DMS 273 treated with DMSO at 0.1 percent for 48 hours (cell line): ENCODE measurements around the gene KLHDC4.
"Not testable (repeated sequence)": the region's sequence is repeated elsewhere in the genome, so short reads cannot be mapped to it uniquely, and the experiment has no call there.

ENCODE experiments used
- DNase-seq: peaks from one replicate; lab custom pipeline; 2025; lab: John Stamatoyannopoulos, UW

Gene KLHDC4

DNA sequence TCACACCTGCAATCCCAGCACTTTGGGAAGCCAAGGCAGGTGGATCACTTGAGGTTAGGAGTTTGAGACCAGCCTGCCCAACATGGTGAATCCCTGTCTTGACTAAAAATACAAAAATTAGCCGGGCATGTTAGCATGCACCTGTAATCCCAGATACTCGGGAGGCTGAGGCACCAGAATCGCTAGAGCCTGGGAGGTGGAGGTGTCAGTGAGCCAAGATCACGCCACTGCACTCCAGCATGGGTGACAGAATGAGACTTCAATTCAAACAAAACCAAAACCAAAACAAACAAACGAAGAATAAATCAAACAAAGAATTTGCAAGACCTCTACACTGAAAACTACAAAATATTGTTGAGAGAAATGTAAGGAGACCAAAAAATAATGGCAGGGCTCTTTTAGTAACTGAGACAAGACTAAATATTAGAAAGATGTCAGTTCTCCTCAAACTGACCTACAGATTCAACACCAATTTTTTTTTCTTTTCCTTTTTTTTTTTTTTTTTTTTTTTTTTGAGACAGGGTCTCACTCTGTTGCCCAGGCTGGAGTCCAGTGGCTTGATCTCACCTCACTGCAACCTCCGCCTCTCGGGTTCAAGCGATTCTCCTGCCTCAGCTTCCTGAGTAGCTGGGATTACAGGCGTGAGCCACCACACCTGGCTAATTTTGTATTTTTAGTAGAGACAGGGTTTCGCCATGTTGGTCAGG is 23.1 kb upstream of the KLHDC4 start:
- not testable (repeated sequence) for DNase-seq

DNA sequence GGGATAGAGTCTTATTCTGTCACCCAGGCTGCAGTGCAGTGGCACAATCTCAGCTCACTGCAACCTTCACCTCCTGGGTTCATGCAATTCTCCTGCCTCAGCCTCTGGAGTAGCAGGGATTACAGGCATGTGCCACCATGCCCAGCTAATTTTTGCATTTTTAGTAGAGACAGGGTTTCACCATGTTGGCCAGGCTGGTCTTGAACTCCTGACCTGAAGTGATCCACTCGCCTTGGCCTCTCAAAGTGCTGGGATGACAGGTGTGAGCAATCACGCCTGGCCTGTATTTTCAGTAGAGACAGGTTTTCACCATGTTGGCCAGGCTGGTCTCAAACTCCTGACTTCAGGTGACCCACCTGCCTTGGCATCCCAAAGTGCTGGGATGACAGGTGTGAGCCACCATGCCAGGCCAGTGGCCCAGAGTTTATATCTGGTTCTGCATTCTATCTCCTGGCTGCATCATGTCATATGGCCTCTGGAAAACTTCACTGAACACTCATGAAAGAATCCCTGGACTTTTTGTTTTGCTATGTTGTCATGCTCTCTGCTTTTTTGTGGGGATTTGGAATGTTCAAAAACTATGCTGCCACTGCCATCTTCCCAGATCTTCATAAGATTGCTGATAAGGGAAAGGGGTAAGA is 21.8 kb upstream of the KLHDC4 start:
- DNase-seq, result not testable (repeated sequence)

DNA sequence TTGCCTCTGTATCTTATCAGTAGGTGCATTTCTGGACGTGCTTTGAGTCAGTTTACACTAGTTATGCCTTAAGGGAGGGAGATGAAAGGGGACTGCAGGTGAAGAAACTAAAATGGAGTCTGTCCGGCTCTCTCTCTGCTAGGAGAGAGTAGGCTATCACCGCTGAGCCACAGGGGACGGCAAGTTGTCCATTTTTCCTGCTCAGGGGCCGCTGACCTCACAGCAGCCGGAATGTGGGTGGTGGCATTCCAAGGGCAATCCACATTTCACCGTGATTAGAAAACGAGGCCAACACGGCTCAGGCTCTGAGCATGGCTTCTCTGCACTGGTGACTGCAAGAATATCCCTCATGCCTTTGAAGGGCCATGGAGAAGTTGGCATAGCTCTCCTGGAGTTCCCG is 19.0 kb upstream of the KLHDC4 start:
- DNase-seq, result no peak

DNA sequence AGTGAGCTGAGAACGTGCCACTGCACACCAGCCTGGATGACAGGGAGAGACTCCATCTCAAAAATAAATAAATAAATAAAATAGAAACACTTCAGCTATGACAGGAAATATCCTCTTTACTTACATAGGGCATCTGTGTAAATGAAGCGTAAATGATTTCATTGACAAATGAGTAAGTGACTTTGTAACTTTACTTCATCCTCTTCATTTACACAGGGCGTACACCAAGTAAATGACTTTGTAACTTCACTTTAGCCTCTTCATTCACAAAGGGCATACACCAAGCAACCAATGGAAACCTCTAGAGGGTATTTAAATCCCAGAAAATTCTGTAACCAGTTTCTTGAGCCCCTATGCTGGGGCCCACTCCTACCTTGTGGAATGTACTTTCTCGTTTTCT is 16.2 kb upstream of the KLHDC4 start:
- DNase-seq, result no peak

DNA sequence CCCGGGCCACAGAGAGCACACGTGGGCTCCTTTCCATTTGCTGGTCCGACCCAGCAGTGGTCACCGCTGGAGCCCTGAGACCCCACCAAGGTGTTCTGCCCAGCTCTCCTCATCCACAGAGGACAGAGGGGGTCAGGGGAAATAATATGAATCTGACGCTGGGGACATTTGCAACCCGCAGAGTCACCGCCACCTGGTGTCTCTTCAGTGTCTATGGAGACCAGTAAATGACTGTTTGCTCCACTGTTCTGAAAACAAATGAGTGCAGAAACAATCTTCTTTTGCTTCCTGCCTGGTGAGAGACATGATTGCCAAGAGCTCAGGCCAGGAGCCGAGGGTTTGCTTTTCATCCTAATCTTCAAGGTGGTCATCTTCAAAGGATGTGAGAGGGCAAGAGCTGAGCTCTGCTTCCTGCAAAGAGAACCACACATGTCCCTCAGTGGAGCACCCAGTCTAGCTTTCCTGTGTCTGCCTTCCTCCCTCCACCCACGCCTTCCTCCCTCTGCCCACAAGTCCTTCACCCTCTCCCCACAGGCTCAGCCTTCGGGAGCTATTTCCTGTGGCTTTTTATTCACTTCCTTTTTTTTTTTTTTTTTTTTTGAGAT is 14.7 kb upstream of the KLHDC4 start:
- DNase-seq, result no peak

DNA sequence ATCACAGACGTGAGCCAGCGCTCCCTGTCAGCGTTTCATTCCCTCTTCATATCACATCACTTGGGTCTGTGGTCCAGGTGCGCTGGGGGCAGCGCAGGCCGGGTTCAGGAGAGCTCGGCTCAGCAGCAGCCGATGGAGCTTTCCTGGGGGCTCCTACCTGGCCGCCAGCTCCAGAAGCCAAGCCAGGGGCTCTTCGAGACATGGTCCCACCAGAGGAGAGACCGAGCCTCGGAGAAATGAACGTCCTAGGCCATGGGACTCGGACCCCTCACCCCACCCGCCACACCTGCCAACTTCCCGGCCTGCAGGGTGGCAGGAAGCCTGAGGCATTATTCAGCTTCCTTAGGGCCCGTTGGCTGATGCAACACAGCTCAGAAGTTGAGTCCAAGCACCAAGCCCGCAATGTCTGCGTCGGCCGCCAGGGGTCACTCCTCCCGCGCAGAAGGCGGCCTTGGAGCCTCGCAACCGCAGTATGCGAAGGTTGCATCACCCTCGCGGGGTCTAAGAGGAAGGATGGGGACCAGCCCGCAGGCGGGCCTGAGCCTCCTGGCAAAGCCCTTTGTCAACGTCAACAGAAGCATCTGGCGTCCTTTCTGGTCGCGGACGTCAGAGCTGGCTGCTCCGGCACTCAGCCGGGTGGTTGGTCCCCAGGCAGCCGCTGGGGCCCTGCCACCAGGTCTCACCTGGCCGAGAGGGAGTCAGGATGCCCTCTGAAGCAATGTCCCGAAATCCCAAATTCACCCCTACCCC is 13.2 kb upstream of the KLHDC4 start:
- DNase-seq, result peak; percentile 76

DNA sequence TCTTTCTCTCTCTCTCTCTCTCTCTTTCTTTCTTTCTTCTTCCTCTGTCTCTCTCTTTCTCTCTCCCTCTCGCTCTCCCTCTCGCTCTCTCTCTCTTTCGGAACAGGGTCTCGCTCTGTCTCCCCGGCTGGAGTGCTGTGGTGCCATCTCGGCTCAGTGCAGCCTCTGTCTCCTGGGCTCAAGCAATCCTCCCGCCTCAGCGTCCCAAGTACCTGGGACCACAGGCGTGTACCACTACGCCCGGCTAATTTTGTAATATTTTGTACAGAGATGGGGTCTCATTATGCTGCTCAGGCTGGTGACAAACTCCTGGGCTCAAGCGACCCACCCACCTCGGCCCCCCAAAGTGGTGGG is 12.7 kb upstream of the KLHDC4 start:
- DNase-seq, result no peak

DNA sequence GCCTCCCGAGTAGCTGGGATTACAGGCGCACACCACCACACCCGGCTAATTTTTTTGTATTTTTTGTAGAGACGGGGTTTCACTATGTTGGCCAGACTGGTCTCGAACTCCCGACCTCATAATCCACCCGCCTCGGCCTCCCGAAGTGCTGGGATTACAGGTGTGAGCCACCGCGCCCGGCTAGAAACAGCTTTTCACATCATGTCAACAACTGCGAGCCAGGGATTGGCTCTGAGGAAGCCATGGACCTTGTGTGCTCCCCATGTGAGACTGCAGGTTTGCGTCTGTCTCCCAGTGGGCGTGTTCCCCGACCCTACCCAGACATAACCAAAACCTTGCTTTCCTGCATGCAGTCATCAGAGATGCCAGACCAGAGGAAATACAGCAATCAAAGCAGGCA is 8.1 kb upstream of the KLHDC4 start:
- DNase-seq, result not testable (repeated sequence)

DNA sequence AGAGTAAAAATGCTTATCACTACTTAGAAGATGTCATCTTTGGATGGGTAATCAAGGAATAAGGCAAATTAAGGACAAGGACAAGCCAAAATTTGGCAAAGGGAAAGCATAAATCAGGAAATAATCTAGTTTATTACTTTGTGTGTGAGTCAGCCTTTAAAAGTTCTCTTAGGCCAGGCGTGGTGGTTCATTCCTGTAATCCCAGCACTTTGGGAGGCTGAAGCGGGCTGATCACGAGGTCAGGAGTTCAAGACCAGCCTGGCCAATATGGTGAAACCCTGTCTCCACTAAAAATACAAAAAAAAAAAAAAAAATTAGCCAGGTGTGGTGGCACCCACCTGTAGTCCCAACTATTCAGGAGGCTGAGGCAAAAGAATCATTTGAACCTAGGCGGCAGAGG is 1.7 kb upstream of the KLHDC4 start:
- not testable (repeated sequence) for DNase-seq

DNA sequence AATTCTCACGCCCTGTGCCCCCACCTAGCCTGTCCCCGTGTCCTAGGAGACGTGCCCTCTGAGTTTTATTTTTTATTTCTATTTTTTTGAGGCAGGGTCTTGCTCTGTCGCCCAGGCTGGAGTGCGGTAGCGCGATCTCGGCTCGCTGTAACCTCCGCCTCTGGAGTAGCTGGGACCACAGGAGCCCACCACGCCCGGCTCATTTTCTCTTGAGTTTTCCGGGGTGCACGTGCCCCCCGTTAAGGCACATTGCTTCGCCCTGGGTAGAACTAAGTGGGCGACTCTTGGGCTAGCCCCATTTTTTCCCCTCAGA is 655 bp upstream of the KLHDC4 start:
- DNase-seq, result no peak

DNA sequence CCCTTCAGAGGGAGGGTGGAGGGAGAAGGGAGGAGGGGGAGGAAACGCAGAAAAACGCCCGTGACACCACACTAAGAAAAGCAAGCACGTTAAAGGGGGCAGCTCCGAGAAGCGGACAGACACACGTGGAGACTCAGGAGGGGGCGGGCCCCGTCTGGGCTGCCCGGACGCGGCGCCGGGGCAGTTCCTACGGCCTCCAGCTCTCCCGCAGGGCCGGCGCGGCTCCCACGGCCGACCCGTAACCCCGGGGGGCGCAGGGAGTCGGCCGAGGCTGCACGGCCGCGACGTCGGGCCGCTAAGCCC is 362 bp downstream of the KLHDC4 start:
- no peak for DNase-seq

DNA sequence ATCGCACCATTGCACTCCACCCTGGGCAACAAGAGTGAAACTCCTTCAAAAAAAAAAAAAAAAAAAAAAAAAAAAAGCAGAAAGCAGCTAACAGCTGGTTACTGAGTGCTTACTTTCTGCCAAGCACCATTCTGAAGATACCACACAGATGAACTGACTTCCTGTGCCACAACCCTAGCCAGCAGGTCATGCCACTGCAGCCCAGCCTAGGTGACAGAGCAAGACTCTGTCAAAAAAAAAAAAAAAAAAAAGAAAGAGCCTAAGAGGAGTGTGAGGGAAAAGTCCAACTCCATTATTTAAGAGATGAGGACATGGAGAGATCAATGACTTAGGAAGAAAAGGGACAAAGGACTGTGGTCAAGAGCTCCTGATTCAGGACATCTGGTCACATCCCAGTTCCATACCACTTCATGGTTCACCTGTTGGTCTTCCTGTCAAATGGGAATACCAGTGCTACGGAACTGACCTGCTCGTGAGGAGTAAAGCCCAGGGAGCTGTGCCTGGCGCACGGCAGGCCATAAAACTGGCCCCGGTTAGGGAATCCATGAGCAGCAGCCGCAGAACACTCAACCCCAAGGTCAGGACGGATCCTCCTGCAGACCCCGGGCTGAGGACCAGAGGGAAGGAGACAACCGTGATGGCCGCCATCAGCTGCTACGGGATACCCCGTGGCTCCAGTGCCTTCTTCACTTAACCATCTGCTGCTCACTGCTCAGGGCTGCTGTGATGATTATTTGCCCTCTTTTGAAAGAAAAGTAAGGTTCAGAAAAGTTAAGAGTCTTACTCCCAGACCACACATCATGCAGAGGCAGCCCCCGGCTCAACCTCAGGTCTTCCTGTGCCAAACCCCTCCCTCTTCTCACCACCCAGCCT is 950 bp downstream of the KLHDC4 start:
- no peak for DNase-seq

DNA sequence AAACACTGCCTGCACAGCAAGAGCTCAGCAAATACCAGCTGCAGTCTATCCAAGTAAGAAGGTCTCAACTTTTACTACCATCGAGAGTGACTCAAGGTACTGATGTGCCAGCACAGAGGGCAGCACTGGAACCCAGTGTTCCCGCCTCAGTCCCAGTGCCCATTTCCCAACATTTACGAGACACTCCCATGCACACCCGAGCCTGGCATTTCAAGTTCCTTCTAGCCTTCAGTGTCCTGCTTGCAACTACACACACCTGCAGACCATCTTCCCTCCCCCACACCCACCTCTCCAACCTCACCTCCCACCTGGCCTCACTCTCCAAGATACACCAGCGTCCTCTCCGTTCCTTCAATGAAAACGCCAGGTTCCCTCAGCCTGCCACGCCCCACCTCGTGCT is 3.2 kb downstream of the KLHDC4 start:
- DNase-seq, result no peak

DNA sequence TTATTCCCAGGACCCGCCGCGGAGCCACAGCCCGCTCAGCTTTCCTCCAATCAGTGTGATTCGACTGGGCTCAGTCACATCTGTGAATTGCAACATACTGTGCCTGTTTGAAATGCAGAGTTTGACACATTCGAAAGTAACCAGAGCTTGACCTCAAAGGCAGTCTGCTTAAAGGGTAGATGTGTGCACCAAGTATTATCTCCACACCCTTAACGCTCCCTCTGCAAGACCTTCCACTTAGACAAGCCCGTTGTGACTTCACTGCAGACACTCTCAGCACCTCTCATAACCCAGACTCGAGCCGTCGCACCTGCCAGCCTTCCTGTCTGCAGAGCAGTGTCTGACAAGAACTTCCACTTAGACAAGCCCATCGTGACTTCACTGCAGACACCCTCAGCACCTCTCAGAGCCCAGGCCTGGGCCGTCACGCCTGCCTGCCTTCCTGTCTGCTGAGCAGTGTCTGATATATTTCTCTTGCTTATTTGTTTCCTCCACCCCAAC is 3.7 kb downstream of the KLHDC4 start:
- DNase-seq, result no peak

DNA sequence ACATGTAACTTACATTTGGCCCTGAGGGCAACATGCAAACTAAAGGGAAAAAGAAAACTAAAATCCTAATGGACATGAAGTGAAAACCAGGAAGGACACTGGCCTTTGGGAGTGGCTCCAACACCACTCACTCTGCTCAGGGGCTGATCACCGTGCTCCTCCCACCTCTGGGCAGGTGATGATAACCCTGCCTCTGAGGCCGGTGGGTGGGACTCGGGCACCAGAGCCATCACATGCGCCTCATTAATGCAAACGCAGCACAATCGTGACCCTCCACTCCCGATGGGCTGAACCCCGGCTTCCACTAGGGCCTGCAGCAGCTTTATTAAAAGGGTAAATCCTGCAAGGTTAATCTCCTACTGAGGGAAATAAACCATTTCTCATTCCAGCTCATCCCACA is 4.7 kb downstream of the KLHDC4 start:
- no peak for DNase-seq

DNA sequence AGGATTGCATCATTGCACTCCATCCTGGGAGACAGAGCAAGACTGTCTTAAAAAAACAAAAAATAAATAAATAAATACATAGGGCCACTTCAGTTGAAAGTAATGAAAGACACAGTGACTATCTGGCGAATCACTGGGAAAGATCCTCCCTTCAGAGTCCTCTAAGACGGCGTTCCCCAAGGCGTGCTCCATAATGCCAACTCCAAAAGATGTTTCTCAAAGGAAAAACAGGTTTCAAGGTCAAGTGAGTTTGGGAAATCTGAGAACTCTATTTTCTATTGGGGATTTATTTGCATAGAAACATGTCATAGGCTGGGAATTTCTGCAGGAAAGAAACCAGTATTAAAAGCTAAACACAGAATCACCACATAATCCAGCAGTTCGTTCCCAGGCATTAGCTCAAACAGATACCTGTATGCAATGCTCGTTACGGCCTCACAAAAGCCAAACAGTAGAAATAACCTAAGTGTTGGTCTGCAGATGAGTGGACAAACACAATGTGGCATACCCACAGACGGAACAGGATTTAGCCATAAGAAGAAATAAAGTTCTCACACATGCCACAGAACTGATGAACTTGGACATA is 7.9 kb downstream of the KLHDC4 start:
- DNase-seq, result no peak

DNA sequence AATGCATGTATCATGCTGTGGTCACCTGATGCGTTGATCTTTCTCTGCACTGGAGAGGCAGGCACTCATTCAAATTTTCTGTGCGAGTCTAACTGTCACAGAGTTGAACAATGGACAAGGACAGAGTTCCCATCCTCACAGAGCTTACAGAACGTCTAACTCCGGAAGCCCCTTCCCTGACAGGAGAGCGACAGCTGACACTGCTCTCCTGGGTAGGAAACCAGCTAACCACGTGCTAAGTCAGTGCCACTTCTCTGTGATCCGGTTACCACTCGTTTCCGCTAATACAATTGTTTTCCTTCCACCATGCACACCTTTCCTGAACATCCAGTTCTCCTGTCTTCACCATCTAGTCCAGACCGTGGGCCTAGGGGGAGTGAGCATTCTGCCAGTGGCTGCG is 11.3 kb downstream of the KLHDC4 start:
- DNase-seq, result no peak

DNA sequence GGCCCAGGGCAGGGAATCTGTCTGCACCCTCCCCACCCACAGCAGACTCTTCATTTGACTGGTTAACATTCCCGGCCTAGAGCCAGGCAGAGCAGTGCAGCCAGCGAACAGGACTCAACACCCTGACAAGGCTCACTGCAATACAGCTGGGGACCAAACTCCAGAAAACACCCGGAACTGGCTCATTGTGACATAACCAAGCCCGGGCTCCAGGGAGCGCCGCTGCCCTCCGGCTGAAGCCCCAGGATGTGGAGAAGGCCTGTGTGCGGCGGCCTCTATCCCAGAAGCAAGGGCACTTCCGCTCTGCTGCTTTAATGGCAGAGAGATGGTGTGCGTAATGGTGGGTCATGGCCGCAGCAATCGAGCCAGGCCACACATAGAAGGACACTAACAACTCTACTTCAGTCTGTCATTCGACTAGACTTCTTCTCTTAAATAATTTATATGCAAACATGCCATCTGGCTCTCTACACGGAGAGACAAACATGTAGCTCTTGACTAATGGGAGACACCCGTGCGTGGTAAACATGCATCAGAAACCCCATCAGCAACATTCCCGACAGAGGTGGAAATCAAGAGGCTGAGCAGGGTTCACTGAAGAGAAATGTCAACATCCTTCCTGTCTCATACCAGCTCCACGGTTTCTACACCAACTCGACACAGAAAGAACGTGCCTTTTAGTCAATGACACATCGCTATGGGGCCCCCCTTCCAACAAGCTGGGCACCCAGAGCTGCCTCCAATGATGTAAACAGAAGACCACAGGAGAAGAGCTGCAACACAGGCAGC is 18.0 kb downstream of the KLHDC4 start:
- no peak for DNase-seq

DNA sequence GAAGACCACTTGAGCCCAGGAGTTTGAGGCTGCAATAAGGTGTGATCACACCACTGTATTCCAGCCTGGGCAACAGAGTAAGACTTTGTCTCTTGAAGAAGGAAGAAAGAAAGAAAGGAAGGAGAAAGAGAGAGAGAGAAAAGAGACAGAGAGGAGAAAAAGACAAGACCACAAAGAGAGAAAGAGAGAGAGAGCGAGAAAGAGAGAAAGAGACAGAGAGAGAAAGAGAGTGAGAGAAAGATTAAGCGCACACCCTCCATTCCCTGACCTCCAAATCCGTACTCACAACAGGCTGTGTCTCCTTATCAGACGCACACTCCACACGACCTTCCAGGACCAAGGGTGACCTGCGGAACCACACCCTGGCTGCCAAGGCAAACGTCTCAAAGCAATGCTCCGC is 19.6 kb downstream of the KLHDC4 start:
- DNase-seq, result no peak

DNA sequence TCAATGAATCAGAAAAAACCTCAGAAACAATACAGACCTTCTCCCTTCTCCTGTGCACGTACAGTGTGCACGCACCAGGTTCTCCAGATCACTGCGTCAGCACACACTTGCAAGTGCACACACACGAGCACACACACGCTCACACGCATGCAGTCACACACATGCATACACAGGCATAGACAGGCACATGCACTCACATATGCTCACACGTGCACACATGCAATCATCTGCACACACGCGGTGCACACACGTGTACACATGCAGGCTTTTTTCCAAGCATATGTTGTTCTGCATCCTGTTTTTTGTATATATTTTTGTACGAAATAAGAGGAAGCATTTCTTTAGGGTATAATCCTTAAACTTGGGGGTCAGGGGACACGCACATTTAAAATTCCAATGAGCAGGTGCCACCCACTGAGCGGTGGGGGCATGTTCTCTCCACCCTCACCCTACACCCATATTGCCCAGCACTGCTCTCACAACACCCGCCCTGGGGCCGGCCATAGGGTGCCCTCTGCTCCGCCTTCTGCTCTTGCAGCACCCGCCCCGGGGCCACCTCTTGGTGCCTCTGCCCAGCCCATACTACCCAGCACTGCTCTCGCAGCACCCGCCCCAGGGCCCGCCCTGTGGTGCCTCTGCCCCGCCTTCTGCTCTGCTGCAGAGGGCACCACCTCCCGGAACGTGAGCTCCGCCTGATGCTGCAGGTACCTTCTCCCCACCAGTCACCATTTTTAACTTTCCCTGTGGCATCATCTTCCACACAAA is 20.9 kb downstream of the KLHDC4 start:
- no peak for DNase-seq
